Measurements from ENCODE around the gene C2orf49. TPM values are rescaled to one million over a fixed set of nuclear protein-coding genes. Genes with fewer than 3 reads are reported as not detected.

Gene C2orf49
- total and polyA plus RNA-seq, 9 of the 15 experiments (the other 6 are each of a cell fraction or from before 2014, with no cell fraction given): 17.9 to 38.2 (median 25.6) TPM

DNA sequence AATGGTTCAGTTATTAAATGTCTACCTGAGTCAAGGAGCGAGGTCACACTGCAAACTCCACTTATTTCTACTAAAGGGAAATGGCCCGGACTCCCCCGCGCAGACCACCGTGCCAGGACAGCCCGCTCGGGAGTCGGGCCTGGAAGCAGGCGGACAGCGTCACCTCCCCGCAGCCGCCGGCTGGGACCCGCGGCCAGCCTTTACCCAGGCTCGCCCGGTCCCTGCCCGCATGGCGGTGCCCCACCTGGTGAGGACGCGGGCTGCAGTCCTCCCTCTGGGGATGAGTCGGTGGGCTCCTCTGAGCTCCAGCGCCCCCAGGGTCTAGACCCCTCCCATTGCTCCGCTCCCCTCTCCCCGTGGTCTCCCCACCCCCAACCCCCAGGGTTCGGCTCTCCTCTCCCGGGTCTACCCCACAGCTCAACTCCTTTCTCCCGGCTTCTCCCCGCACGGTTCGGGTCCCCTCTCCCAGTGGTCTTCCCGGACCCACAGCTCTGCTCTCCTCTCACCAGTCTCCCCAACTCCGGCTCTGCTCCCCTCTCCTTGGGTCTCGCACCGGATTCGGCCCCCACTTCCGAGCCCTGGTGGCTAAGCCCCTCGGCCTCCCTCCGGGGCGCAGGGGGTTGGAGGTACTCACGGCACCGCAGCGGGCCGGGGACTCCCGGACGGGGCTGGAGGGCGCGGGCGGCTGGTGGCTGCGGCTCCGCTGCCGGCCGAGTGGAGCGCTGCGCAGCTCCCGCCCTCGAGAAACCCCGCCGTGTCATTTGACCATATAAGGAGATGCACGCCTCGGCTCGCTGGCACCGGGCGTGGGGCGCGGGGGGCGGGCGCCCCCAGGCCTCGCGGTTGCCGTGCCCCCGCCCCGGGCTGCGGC lies 61.2 kb downstream of the C2orf49 start, which contains the start of gene FHL2 (continued):
- TF ChIP-seq ZBTB34 (CRISPR knock-in tag; IDR thresholded peaks at IDR 0.05) (no peak), CREB3L1 (IDR thresholded peaks at IDR 0.05; ENCODE audit: borderline replicate concordance, low read depth) (no peak), ZNF699 (CRISPR knock-in tag; IDR thresholded peaks at IDR 0.05; ENCODE audit: insufficient replicate concordance) (no peak), HNRNPK (IDR thresholded peaks at IDR 0.05; ENCODE audit: low read depth, low read length, poor library complexity, severe bottlenecking) (no peak), ZNF707 (CRISPR knock-in tag; conservative IDR thresholded peaks at IDR 0.05) (no peak), ZNF232 (CRISPR knock-in tag; IDR thresholded peaks at IDR 0.05) (no peak), ZNF174 (CRISPR knock-in tag; IDR thresholded peaks at IDR 0.05) (no peak), BCOR (IDR thresholded peaks at IDR 0.05) (peak; percentile 49; the same call in 1 of the 2 replicates), PTBP1 (IDR thresholded peaks at IDR 0.05; ENCODE audit: low read depth, low read length) (no peak), IRF1 (CRISPR knock-in tag; IDR thresholded peaks at IDR 0.05; ENCODE audit: borderline replicate concordance) (no peak), PHF20 (IDR thresholded peaks at IDR 0.05; ENCODE audit: partially characterized antibody) (peak; percentile 29), ZBTB12 (CRISPR knock-in tag; IDR thresholded peaks at IDR 0.05) (no peak), KDM2B (CRISPR knock-in tag; IDR thresholded peaks at IDR 0.05) (0 out of 2 replicates have a peak, but pooled peaks have one; percentile 47)
- TF ChIP-seq, protein P1, sequence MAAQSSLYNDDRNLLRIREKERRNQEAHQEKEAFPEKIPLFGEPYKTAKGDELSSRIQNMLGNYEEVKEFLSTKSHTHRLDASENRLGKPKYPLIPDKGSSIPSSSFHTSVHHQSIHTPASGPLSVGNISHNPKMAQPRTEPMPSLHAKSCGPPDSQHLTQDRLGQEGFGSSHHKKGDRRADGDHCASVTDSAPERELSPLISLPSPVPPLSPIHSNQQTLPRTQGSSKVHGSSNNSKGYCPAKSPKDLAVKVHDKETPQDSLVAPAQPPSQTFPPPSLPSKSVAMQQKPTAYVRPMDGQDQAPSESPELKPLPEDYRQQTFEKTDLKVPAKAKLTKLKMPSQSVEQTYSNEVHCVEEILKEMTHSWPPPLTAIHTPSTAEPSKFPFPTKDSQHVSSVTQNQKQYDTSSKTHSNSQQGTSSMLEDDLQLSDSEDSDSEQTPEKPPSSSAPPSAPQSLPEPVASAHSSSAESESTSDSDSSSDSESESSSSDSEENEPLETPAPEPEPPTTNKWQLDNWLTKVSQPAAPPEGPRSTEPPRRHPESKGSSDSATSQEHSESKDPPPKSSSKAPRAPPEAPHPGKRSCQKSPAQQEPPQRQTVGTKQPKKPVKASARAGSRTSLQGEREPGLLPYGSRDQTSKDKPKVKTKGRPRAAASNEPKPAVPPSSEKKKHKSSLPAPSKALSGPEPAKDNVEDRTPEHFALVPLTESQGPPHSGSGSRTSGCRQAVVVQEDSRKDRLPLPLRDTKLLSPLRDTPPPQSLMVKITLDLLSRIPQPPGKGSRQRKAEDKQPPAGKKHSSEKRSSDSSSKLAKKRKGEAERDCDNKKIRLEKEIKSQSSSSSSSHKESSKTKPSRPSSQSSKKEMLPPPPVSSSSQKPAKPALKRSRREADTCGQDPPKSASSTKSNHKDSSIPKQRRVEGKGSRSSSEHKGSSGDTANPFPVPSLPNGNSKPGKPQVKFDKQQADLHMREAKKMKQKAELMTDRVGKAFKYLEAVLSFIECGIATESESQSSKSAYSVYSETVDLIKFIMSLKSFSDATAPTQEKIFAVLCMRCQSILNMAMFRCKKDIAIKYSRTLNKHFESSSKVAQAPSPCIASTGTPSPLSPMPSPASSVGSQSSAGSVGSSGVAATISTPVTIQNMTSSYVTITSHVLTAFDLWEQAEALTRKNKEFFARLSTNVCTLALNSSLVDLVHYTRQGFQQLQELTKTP (IDR thresholded peaks at IDR 0.05; ENCODE audit: low read depth in 1 of 2, partially characterized antibody in 2 of 2): no peak
- TF ChIP-seq, protein P2, sequence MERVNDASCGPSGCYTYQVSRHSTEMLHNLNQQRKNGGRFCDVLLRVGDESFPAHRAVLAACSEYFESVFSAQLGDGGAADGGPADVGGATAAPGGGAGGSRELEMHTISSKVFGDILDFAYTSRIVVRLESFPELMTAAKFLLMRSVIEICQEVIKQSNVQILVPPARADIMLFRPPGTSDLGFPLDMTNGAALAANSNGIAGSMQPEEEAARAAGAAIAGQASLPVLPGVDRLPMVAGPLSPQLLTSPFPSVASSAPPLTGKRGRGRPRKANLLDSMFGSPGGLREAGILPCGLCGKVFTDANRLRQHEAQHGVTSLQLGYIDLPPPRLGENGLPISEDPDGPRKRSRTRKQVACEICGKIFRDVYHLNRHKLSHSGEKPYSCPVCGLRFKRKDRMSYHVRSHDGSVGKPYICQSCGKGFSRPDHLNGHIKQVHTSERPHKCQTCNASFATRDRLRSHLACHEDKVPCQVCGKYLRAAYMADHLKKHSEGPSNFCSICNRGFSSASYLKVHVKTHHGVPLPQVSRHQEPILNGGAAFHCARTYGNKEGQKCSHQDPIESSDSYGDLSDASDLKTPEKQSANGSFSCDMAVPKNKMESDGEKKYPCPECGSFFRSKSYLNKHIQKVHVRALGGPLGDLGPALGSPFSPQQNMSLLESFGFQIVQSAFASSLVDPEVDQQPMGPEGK (CRISPR knock-in tag; IDR thresholded peaks at IDR 0.05; ENCODE audit: borderline replicate concordance): no peak

Data from K562 (cell line).